ENCODE results near the gene NANS.

DNA sequence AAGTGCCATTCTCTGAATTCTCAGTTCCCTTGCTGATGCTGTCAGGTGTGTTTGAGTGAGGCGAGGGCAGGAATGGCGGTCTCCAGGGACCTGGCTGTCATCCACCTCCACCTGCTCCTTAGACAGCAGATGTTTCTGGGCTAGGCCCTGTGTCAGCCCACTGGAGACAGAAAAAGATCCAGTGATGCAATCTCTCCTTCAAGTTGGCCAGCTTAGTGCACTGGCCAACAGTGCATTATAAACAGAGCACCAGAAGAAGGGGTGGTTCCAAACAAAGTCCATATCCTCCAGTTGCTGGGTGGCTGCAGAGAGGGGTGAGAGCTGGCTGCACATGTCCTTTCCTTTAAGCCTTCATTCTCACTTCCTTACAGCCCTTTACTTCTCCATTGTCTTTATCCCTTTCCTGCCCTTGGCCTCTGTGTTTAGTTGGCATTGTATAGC is 26.5 kb downstream of the NANS start:
- TF ChIP-seq CTCF (IDR thresholded peaks at IDR 0.05) (no peak), ZFX (IDR thresholded peaks at IDR 0.05; ENCODE audit: borderline replicate concordance) (no peak)
